HEK293 (cell line): Measurements from ENCODE around the gene PAMR1.

Source experiments
- CTCF ChIA-PET: fragments of 350-600 bp; formaldehyde crosslinking; extraction: SDS; loops from one replicate; lab custom pipeline; 2021; ENCODE audit warnings: antibody characterized with exemption; lab: Yijun Ruan, JAX
- POLR2A ChIA-PET: fragments of 300-600 bp; formaldehyde crosslinking; extraction: SDS; loops from one replicate; lab custom pipeline; 2020; ENCODE audit warnings: antibody characterized with exemption, inconsistent platforms; lab: Yijun Ruan, JAX
- H3K27ac ChIP-seq: fragments of 200-500 bp; sonication (Bioruptor generic); 2 replicates; pipeline ENCODE4 v1.5.1; 2014; ENCODE audit warnings: low read depth, low read length, control low read depth, inconsistent platforms; ENCODE audit errors: extremely low read depth
- H3K36me3 ChIP-seq, 2 experiments: fragments of 200-500 bp in 1 of 2; sonication (Bioruptor generic) in 1 of 2; 1 replicate in 1 of 2; 2 replicates in 1 of 2; pipeline ENCODE4 v1.5.1; 2014 to 2017; ENCODE audit warnings: inconsistent platforms in 2 of 2, low read length in 2 of 2; ENCODE audit not compliant: control insufficient read depth in 2 of 2, insufficient read depth in 1 of 2
- H3K4me1 ChIP-seq: fragments of 200-500 bp; sonication (Bioruptor generic); 2 replicates; pipeline ENCODE4 v1.5.1; 2014; ENCODE audit warnings: mild to moderate bottlenecking, low read length, inconsistent platforms; ENCODE audit not compliant: control insufficient read depth, insufficient read depth
- H3K4me3 ChIP-seq: 2 replicates; pipeline ENCODE4 v1.5.1; 2011; ENCODE audit warnings: low read depth, mild to moderate bottlenecking, control low read depth, low read length, moderate library complexity
- H3K9me3 ChIP-seq: fragments of 200-500 bp; sonication (Bioruptor generic); 2 replicates; pipeline ENCODE4 v1.5.1; 2014; ENCODE audit warnings: low read depth, low read length, inconsistent platforms; ENCODE audit not compliant: control insufficient read depth, insufficient read depth
- KLF8 ChIP-seq: fragments of 450-650 bp; formaldehyde crosslinking; IDR thresholded peaks from 2 replicates; pipeline ENCODE4 v1.5.1; 2016; ENCODE audit warnings: missing biosample characterization, missing genetic modification characterization
- PRDM2 ChIP-seq: fragments of 450-650 bp; formaldehyde crosslinking; IDR thresholded peaks from 2 replicates; pipeline ENCODE4 v1.5.1; 2016; ENCODE audit warnings: missing biosample characterization, missing genetic modification characterization, borderline replicate concordance
- REST ChIP-seq: fragments of 450-650 bp; formaldehyde crosslinking; IDR thresholded peaks from 2 replicates; pipeline ENCODE4 v1.5.1; 2016; ENCODE audit warnings: missing biosample characterization, missing genetic modification characterization
- ZBTB1 ChIP-seq: fragments of 450-650 bp; formaldehyde crosslinking; IDR thresholded peaks from 2 replicates; pipeline ENCODE4 v1.5.1; 2016; ENCODE audit warnings: missing biosample characterization, missing genetic modification characterization
- ZBTB17 ChIP-seq: fragments of 450-650 bp; formaldehyde crosslinking; IDR thresholded peaks from 2 replicates; pipeline ENCODE4 v1.5.1; 2016; ENCODE audit warnings: missing biosample characterization, missing genetic modification characterization
- ZBTB44 ChIP-seq: fragments of 450-650 bp; IDR thresholded peaks from 2 replicates; pipeline ENCODE4 v1.5.1; 2018; ENCODE audit warnings: missing biosample characterization, mild to moderate bottlenecking, missing genetic modification characterization
- ZBTB7A ChIP-seq: fragments of 450-650 bp; formaldehyde crosslinking; IDR thresholded peaks from 2 replicates; pipeline ENCODE4 v1.5.1; 2016; ENCODE audit warnings: low read depth, missing biosample characterization, missing genetic modification characterization
- ZNF121 ChIP-seq: fragments of 450-650 bp; formaldehyde crosslinking; IDR thresholded peaks from 2 replicates; pipeline ENCODE4 v1.5.1; 2016; ENCODE audit warnings: missing biosample characterization, missing genetic modification characterization
- ZNF132 ChIP-seq: fragments of 450-650 bp; formaldehyde crosslinking; IDR thresholded peaks from 2 replicates; pipeline ENCODE4 v1.5.1; 2017; ENCODE audit warnings: missing biosample characterization, missing genetic modification characterization, borderline replicate concordance
- ZNF138 ChIP-seq: fragments of 450-650 bp; formaldehyde crosslinking; IDR thresholded peaks from 2 replicates; pipeline ENCODE4 v1.5.1; 2016; ENCODE audit warnings: missing biosample characterization, missing genetic modification characterization, borderline replicate concordance
- ZNF274 ChIP-seq, 2 experiments: fragments of 200-500 bp in 1 of 2; fragments of 450-650 bp in 1 of 2; sonication (Bioruptor generic) in 1 of 2; formaldehyde crosslinking in 1 of 2; IDR thresholded peaks; 2 replicates each; pipeline versions ENCODE4 v1.5.1 to v1.6.1; 2014 to 2016; ENCODE audit warnings: borderline replicate concordance in 1 of 2, inconsistent platforms in 1 of 2, low read length in 1 of 2, missing biosample characterization in 1 of 2, missing genetic modification characterization in 1 of 2
- ZNF350 ChIP-seq: fragments of 450-650 bp; formaldehyde crosslinking; IDR thresholded peaks from 2 replicates; pipeline ENCODE4 v1.5.0; 2017; ENCODE audit warnings: missing biosample characterization, mild to moderate bottlenecking, missing genetic modification characterization
- ZNF513 ChIP-seq: fragments of 450-650 bp; IDR thresholded peaks from 2 replicates; pipeline ENCODE4 v1.5.1; 2018; ENCODE audit warnings: missing biosample characterization, missing genetic modification characterization
- ZNF521 ChIP-seq: fragments of 450-650 bp; formaldehyde crosslinking; IDR thresholded peaks from 2 replicates; pipeline ENCODE4 v1.5.1; 2017; ENCODE audit warnings: missing biosample characterization, mild to moderate bottlenecking, missing genetic modification characterization
- ZNF530 ChIP-seq: fragments of 450-650 bp; formaldehyde crosslinking; IDR thresholded peaks from 2 replicates; pipeline ENCODE4 v1.5.1; 2016; ENCODE audit warnings: low read depth, missing biosample characterization, missing genetic modification characterization
- ZNF624 ChIP-seq: fragments of 450-650 bp; formaldehyde crosslinking; IDR thresholded peaks from 2 replicates; pipeline ENCODE4 v1.5.1; 2017; ENCODE audit warnings: missing biosample characterization, missing genetic modification characterization
- ZNF639 ChIP-seq: fragments of 450-650 bp; formaldehyde crosslinking; IDR thresholded peaks from 2 replicates; pipeline ENCODE4 v1.5.1; 2016; ENCODE audit warnings: missing biosample characterization, missing genetic modification characterization
- TF ChIP-seq, protein P1 (sequence below): fragments of 450-650 bp; formaldehyde crosslinking; IDR thresholded peaks from 2 replicates; pipeline ENCODE4 v1.5.1; 2016; ENCODE audit warnings: missing biosample characterization, missing genetic modification characterization

The PAMR1 gene

GRCh38 chr11:35518766-35519165 lies 6.7 kb downstream of the PAMR1 start (continued):
- TF ChIP-seq ZBTB44 (tag by site-specific recombination): no peak
- no peak for TF ChIP-seq ZNF513 (tag by site-specific recombination)
- no peak for TF ChIP-seq ZBTB17 (tag by site-specific recombination)
- no peak for TF ChIP-seq ZNF274 (IDR thresholded peaks at IDR 0.05; ENCODE audit: low read length)
- TF ChIP-seq ZNF274 (tag by site-specific recombination; IDR thresholded peaks at IDR 0.05; ENCODE audit: borderline replicate concordance): no peak
- no peak for TF ChIP-seq ZNF350 (tag by site-specific recombination)
- no peak for TF ChIP-seq KLF8
- no peak for TF ChIP-seq ZNF624 (tag by site-specific recombination)
- no peak for TF ChIP-seq ZNF521 (tag by site-specific recombination)
- no peak for TF ChIP-seq ZNF132 (tag by site-specific recombination)
- TF ChIP-seq, protein P1, sequence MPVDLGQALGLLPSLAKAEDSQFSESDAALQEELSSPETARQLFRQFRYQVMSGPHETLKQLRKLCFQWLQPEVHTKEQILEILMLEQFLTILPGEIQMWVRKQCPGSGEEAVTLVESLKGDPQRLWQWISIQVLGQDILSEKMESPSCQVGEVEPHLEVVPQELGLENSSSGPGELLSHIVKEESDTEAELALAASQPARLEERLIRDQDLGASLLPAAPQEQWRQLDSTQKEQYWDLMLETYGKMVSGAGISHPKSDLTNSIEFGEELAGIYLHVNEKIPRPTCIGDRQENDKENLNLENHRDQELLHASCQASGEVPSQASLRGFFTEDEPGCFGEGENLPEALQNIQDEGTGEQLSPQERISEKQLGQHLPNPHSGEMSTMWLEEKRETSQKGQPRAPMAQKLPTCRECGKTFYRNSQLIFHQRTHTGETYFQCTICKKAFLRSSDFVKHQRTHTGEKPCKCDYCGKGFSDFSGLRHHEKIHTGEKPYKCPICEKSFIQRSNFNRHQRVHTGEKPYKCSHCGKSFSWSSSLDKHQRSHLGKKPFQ (tag by site-specific recombination): no peak

GRCh38 chr11:35517481-35517880 lies 7.9 kb downstream of the PAMR1 start:
- no peak overlapping the region for H3K4me3 ChIP-seq
- TF ChIP-seq PRDM2 (no peak), ZNF530 (tag by site-specific recombination) (no peak), ZNF121 (tag by site-specific recombination) (no peak), ZBTB7A (tag by site-specific recombination) (no peak), REST (tag by site-specific recombination) (no peak), ZBTB1 (tag by site-specific recombination) (no peak), ZNF138 (no peak), ZNF639 (tag by site-specific recombination) (no peak)
- no peaks in the 10 kb centered on the region for H3K36me3 ChIP-seq
- H3K27ac ChIP-seq: no peak overlapping the region
- CTCF ChIA-PET: interaction anchor here (1.0 to 1.2 kb wide), 2 partner anchors 30 to 539 kb away, joined by 3 to 6 read pairs; no protein-coding TSS in a partner anchor
- no peaks in the 10 kb centered on the region for H3K9me3 ChIP-seq
- POLR2A ChIA-PET: no interaction called here
- no peaks in the 10 kb centered on the region for H3K4me1 ChIP-seq
